H9 (cell line): Measurements from ENCODE around the gene SYK. TPM values are rescaled to one million over a fixed set of nuclear protein-coding genes. Genes with fewer than 3 reads are reported as not detected.

Source experiments
- DNase-seq: peaks from one replicate; pipeline ENCODE4 v3.0.0-alpha.2; 2017
- H2AFZ ChIP-seq: one replicate; pipeline ENCODE4 v1.6.1; 2013; ENCODE audit warnings: mild to moderate bottlenecking, low read length, control low read depth, moderate library complexity
- H2AK5ac ChIP-seq: 2 replicates; pipeline ENCODE4 v1.6.1; 2013; ENCODE audit warnings: low read length, control low read depth, mixed read lengths; ENCODE audit not compliant: insufficient read length
- H2BK120ac ChIP-seq: one replicate; pipeline ENCODE4 v1.6.1; 2013; ENCODE audit warnings: low read depth, mild to moderate bottlenecking, low read length, control low read depth, inconsistent platforms; ENCODE audit not compliant: poor library complexity, severe bottlenecking
- H2BK12ac ChIP-seq: 2 replicates; pipeline ENCODE4 v1.6.1; 2013; ENCODE audit warnings: low read length, control low read depth, mixed read lengths, low read depth; ENCODE audit not compliant: insufficient read length
- H2BK15ac ChIP-seq: 2 replicates; pipeline ENCODE4 v1.6.1; 2013; ENCODE audit warnings: low read depth, low read length, control low read depth
- H2BK20ac ChIP-seq: one replicate; pipeline ENCODE4 v1.6.1; 2013; ENCODE audit warnings: low read depth, mild to moderate bottlenecking, low read length, control low read depth, inconsistent platforms; ENCODE audit not compliant: poor library complexity, severe bottlenecking
- H2BK5ac ChIP-seq: 2 replicates; pipeline ENCODE4 v1.6.1; 2013; ENCODE audit warnings: low read length, control low read depth, mixed read lengths; ENCODE audit not compliant: insufficient read length
- H3K14ac ChIP-seq: 2 replicates; pipeline ENCODE4 v1.6.1; 2013; ENCODE audit warnings: low read length, control low read depth; ENCODE audit not compliant: insufficient read depth
- H3K18ac ChIP-seq: 2 replicates; pipeline ENCODE4 v1.6.1; 2013; ENCODE audit warnings: low read depth, mild to moderate bottlenecking, mixed read lengths, low read length, control low read depth; ENCODE audit not compliant: insufficient read length
- H3K23ac ChIP-seq: 2 replicates; pipeline ENCODE4 v1.6.1; 2013; ENCODE audit warnings: low read length, control low read depth, mixed read lengths, low read depth; ENCODE audit not compliant: insufficient read length
- H3K23me2 ChIP-seq: 2 replicates; pipeline ENCODE4 v1.6.1; 2013; ENCODE audit warnings: low read depth, mild to moderate bottlenecking, mixed read lengths, low read length, control low read depth; ENCODE audit not compliant: insufficient read length, poor library complexity, severe bottlenecking
- H3K27ac ChIP-seq: 2 replicates; pipeline ENCODE4 v1.5.1; 2013; ENCODE audit warnings: low read length, control low read depth, mixed read lengths, low read depth; ENCODE audit not compliant: insufficient read length
- H3K27me3 ChIP-seq: 2 replicates; pipeline ENCODE4 v1.6.1; 2013; ENCODE audit warnings: low read length, control low read depth, inconsistent platforms; ENCODE audit not compliant: insufficient read depth
- H3K4ac ChIP-seq: 2 replicates; pipeline ENCODE4 v1.6.1; 2013; ENCODE audit warnings: low read depth, mild to moderate bottlenecking, control low read depth, inconsistent platforms, low read length, moderate library complexity
- H3K4me1 ChIP-seq: 2 replicates; pipeline ENCODE4 v1.6.1; 2013; ENCODE audit warnings: low read length, control low read depth, inconsistent platforms; ENCODE audit not compliant: insufficient read depth
- H3K4me2 ChIP-seq: 2 replicates; pipeline ENCODE4 v1.6.1; 2013; ENCODE audit warnings: low read length, control low read depth, mixed read lengths; ENCODE audit not compliant: insufficient read length, insufficient read depth
- H3K56ac ChIP-seq: 2 replicates; pipeline ENCODE4 v1.6.1; 2013; ENCODE audit warnings: low read depth, mild to moderate bottlenecking, mixed read lengths, low read length, control low read depth; ENCODE audit not compliant: insufficient read length
- H3K79me1 ChIP-seq: 2 replicates; pipeline ENCODE4 v1.6.1; 2013; ENCODE audit warnings: low read depth, mild to moderate bottlenecking, moderate library complexity, low read length, control low read depth, inconsistent platforms; ENCODE audit not compliant: insufficient read depth, poor library complexity, severe bottlenecking
- H3K79me2 ChIP-seq: 2 replicates; pipeline ENCODE4 v1.6.1; 2013; ENCODE audit warnings: low read length, control low read depth, inconsistent platforms; ENCODE audit not compliant: insufficient read depth
- H3K9ac ChIP-seq: 2 replicates; pipeline ENCODE4 v1.6.1; 2013; ENCODE audit warnings: low read length, control low read depth, mixed read lengths; ENCODE audit not compliant: insufficient read length; ENCODE audit errors: extremely low read depth
- H3K9me3 ChIP-seq: one replicate; pipeline ENCODE4 v1.6.1; 2013; ENCODE audit warnings: low read depth, low read length, inconsistent platforms; ENCODE audit not compliant: control insufficient read depth
- H3T11ph ChIP-seq: one replicate; pipeline ENCODE4 v1.6.1; 2013; ENCODE audit warnings: mild to moderate bottlenecking, low read length, control low read depth, inconsistent platforms
- H4K20me1 ChIP-seq: one replicate; pipeline ENCODE4 v1.6.1; 2013; ENCODE audit not compliant: control insufficient read depth, insufficient read length, insufficient read depth
- H4K5ac ChIP-seq: 2 replicates; pipeline ENCODE4 v1.6.1; 2013; ENCODE audit warnings: low read depth, mild to moderate bottlenecking, mixed read lengths, low read length, control low read depth; ENCODE audit not compliant: insufficient read length
- H4K8ac ChIP-seq: replicated peaks from 2 replicates; pipeline ENCODE4 v1.6.1; 2013; ENCODE audit warnings: low read length, control low read depth, mixed read lengths, low read depth; ENCODE audit not compliant: insufficient read length
- H4K91ac ChIP-seq: 2 replicates; pipeline ENCODE4 v1.6.1; 2013; ENCODE audit warnings: low read depth, mild to moderate bottlenecking, moderate library complexity, mixed read lengths, low read length, control low read depth; ENCODE audit not compliant: insufficient read length
- H3K27ac Mint-ChIP-seq, 3 experiments: 2 replicates in 2 of 3; 3 replicates in 1 of 3; pipeline ENCODE4 v1.8.0; 2020 to 2021; ENCODE audit warnings: mixed read lengths in 3 of 3, mild to moderate bottlenecking in 1 of 3, moderate library complexity in 1 of 3
- H3K27me3 Mint-ChIP-seq: 2 replicates; pipeline ENCODE4 v1.8.0; 2021; ENCODE audit warnings: low read depth, mild to moderate bottlenecking, moderate library complexity, mixed read lengths
- H3K36me3 Mint-ChIP-seq, 3 experiments: 2 replicates in 2 of 3; 3 replicates in 1 of 3; pipeline ENCODE4 v1.8.0; 2020 to 2021; ENCODE audit warnings: low read depth in 3 of 3, mixed read lengths in 3 of 3; ENCODE audit not compliant: insufficient read depth in 1 of 3
- H3K4me1 Mint-ChIP-seq, 2 experiments: 2 replicates each; pipeline ENCODE4 v1.8.0; 2020; ENCODE audit warnings: mixed read lengths in 2 of 2
- H3K4me3 Mint-ChIP-seq, 2 experiments: 2 replicates in 1 of 2; 3 replicates in 1 of 2; pipeline ENCODE4 v1.8.0; 2020 to 2021; ENCODE audit warnings: mild to moderate bottlenecking in 2 of 2, mixed read lengths in 2 of 2, moderate library complexity in 1 of 2
- H3K9me3 Mint-ChIP-seq, 2 experiments: 2 replicates in 1 of 2; 3 replicates in 1 of 2; pipeline ENCODE4 v1.8.0; 2020; ENCODE audit warnings: mild to moderate bottlenecking in 2 of 2, mixed read lengths in 2 of 2, moderate library complexity in 1 of 2
- WGBS: extraction: QIAGEN DNeasy Blood & Tissue Kit; methylation state at CpG from one replicate; pipeline ENCODE4 v1.1.7; 2013; ENCODE audit warnings: missing lambda C conversion rate, low lambda C conversion rate, mixed read lengths; ENCODE audit not compliant: insufficient read length; ENCODE audit errors: extremely low coverage; 5-methylcytosine and 5-hydroxymethylcytosine counted together
- total RNA-seq: library from RNA; stranded (reverse); gene quantifications from 2 replicates; pipeline ENCODE4 v1.2.1, GENCODE V29; 2021
- TF ChIP-seq, protein P1 (sequence below): fragments of 200-600 bp; sonication (generic); conservative IDR thresholded peaks from 3 replicates; pipeline ENCODE4 v1.8.0; 2021; ENCODE audit warnings: antibody characterized with exemption, mild to moderate bottlenecking

SYK gene
- total RNA-seq, 1 experiment from 2014 or later = 7.9 TPM

DNA sequence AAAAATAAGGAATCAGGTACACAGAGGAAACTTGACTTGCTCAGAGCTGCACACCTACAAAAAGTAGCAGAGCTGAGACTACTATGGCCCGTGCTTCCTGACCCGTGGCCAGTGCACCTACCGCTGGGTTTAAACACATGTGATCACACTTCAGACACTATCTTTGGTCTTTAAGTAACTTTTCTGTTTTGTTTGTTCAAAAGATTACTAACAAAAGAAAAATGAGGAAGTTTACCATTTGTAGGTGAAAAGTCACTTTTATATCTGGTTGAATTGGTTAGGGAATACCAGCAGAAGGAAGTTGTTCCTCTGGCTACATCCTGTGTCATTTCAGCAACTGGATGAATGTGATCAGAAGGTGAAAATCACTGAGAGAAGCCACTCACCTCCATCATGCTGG lies 6.5 kb upstream of the SYK start:
- Histone ChIP-seq H3K4me2 (no peak overlapping the region), H2BK15ac (no peak overlapping the region), H3K18ac (no peak overlapping the region), H3K79me1 (no peaks in the 10 kb centered on the region), H3T11ph (no peak overlapping the region), H3K4ac (no peak overlapping the region), H4K5ac (no peak overlapping the region), H3K9me3 (no peaks in the 10 kb centered on the region), H4K20me1 (no peaks in the 10 kb centered on the region), H2BK20ac (no peak overlapping the region), H3K79me2 (no peaks in the 10 kb centered on the region), H3K23me2 (no peaks in the 10 kb centered on the region), H3K9ac (no peak overlapping the region), H3K14ac (no peak overlapping the region), H2AK5ac (no peak overlapping the region), H2BK5ac (no peak overlapping the region), H3K27me3 (no peaks in the 10 kb centered on the region), H4K91ac (no peak overlapping the region), H4K8ac (no peak overlapping the region), H3K56ac (no peak overlapping the region), H3K23ac (no peak overlapping the region), H2AFZ (no peak overlapping the region), H2BK12ac (no peak overlapping the region), H2BK120ac (no peak overlapping the region), H3K27ac (no peak overlapping the region), H3K4me1 (no peaks in the 10 kb centered on the region)
- TF ChIP-seq, protein P1, sequence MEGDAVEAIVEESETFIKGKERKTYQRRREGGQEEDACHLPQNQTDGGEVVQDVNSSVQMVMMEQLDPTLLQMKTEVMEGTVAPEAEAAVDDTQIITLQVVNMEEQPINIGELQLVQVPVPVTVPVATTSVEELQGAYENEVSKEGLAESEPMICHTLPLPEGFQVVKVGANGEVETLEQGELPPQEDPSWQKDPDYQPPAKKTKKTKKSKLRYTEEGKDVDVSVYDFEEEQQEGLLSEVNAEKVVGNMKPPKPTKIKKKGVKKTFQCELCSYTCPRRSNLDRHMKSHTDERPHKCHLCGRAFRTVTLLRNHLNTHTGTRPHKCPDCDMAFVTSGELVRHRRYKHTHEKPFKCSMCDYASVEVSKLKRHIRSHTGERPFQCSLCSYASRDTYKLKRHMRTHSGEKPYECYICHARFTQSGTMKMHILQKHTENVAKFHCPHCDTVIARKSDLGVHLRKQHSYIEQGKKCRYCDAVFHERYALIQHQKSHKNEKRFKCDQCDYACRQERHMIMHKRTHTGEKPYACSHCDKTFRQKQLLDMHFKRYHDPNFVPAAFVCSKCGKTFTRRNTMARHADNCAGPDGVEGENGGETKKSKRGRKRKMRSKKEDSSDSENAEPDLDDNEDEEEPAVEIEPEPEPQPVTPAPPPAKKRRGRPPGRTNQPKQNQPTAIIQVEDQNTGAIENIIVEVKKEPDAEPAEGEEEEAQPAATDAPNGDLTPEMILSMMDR = no peak
- Mint-ChIP-seq H3K27me3 (peaks cover 18% of the 10 kb centered on the region), H3K4me3 (no peak overlapping the region), H3K4me1 (peaks cover 7 to 13% of the 10 kb centered on the region in 2 experiments; a peak in 3 of 4 replicates), H3K9me3 (peaks cover 0 to 10% of the 10 kb centered on the region in 2 experiments; a peak in 4 of 5 replicates), H3K36me3 (peaks cover 0 to 7% (median 2%) of the 10 kb centered on the region in 3 experiments; a peak in 5 of 7 replicates), H3K27ac (no peak overlapping the region)
- DNase-seq = no peak
- WGBS = no CpG with 5 or more reads among the region's 3 CpGs
